HL-60 (cell line): ENCODE measurements around the gene SENP5.
A peak's percentile ranks its signal among the peaks of the same experiment; 100 is the strongest.
"Not testable (repeated sequence)": the region's sequence is repeated elsewhere in the genome, so short reads cannot be mapped to it uniquely, and the experiment has no call there.

Experiments
- DNase-seq, 2 experiments: peaks; one replicate each; pipeline ENCODE4 v3.0.0-alpha.2; 2010 to 2020; ENCODE audit warnings: low read depth in 1 of 2, low spot score in 1 of 2
- H3K27ac ChIP-seq: fragments of 250-450 bp; sonication (Bioruptor Pico); replicated peaks from 2 replicates; pipeline ENCODE4 v1.5.1; 2020; ENCODE audit warnings: mild to moderate bottlenecking, moderate library complexity
- H3K27me3 ChIP-seq: fragments of 250-450 bp; sonication (Bioruptor Pico); 2 replicates; pipeline ENCODE4 v1.5.1; 2021; ENCODE audit warnings: mild to moderate bottlenecking, moderate library complexity; ENCODE audit not compliant: insufficient read depth, poor library complexity, severe bottlenecking
- H3K4me3 ChIP-seq: replicated peaks from 2 replicates; pipeline ENCODE4 v1.5.1; 2011; ENCODE audit warnings: mild to moderate bottlenecking, control low read depth, low read length; ENCODE audit not compliant: insufficient read depth
- CTCF ChIP-seq: IDR thresholded peaks from one replicate; pipeline ENCODE4 v1.5.1; 2011; ENCODE audit warnings: low read length, control low read depth, inconsistent platforms; ENCODE audit not compliant: insufficient read depth
- GABPA ChIP-seq: IDR thresholded peaks from 2 replicates; pipeline ENCODE4 v1.6.1; 2012; ENCODE audit warnings: low read depth
- POLR2AphosphoS5 ChIP-seq: IDR thresholded peaks from 2 replicates; pipeline ENCODE4 v1.6.1; 2012; ENCODE audit warnings: low read depth
- REST ChIP-seq: IDR thresholded peaks from 2 replicates; pipeline ENCODE4 v1.6.1; 2012; ENCODE audit warnings: low read depth; ENCODE audit not compliant: insufficient replicate concordance
- SPI1 ChIP-seq: IDR thresholded peaks from 2 replicates; pipeline ENCODE4 v1.6.1; 2012; ENCODE audit warnings: low read depth, mild to moderate bottlenecking, borderline replicate concordance

SENP5 gene

GRCh38 chr3:196837819-196838420 lies 29.8 kb upstream of the SENP5 start:
- H3K4me3 ChIP-seq = no peak overlapping the region
- H3K27ac ChIP-seq = no peak overlapping the region
- TF ChIP-seq REST = no peak
- TF ChIP-seq CTCF = peak; percentile 82
- 0 out of 2 replicates have a peak, but pooled peaks have one; percentile 31 for TF ChIP-seq POLR2AphosphoS5
- TF ChIP-seq GABPA = no peak
- DNase-seq = peak; percentile 62 to 79
- H3K27me3 ChIP-seq = no peaks in the 10 kb centered on the region

- not testable (repeated sequence) for DNase-seq, H3K27ac ChIP-seq, H3K27me3 ChIP-seq, H3K4me3 ChIP-seq
Measured at GRCh38 chr3:196839351-196839750, 28.4 kb upstream of the SENP5 start.

GRCh38 chr3:196842567-196843434 lies 24.9 kb upstream of the SENP5 start:
- H3K4me3 ChIP-seq = no peak overlapping the region
- no peak overlapping the region for H3K27ac ChIP-seq
- H3K27me3 ChIP-seq = no peaks in the 10 kb centered on the region
- DNase-seq = no peak
- TF ChIP-seq GABPA = no peak
- no peak for TF ChIP-seq POLR2AphosphoS5
- no peak for TF ChIP-seq CTCF
- TF ChIP-seq SPI1 = no peak
- no peak for TF ChIP-seq REST

- H3K27me3 ChIP-seq = no peaks in the 10 kb centered on the region
- TF ChIP-seq GABPA = no peak
- H3K27ac ChIP-seq = no peak overlapping the region
- DNase-seq = no peak
- H3K4me3 ChIP-seq = no peak overlapping the region
Measured at GRCh38 chr3:196843435-196844110, 24.1 kb upstream of the SENP5 start.

- not testable (repeated sequence) for H3K4me3 ChIP-seq, H3K27ac ChIP-seq, H3K27me3 ChIP-seq, DNase-seq
Measured at GRCh38 chr3:196844235-196845219, 23.2 kb upstream of the SENP5 start.

GRCh38 chr3:196848375-196848774 lies 19.3 kb upstream of the SENP5 start:
- not testable (repeated sequence) for H3K27ac ChIP-seq, H3K4me3 ChIP-seq, H3K27me3 ChIP-seq, DNase-seq
